Tibial nerve (tissue), 4 donors: ENCODE results near the gene NTSR1. TPM values are rescaled to one million over a fixed set of nuclear protein-coding genes. Genes with fewer than 3 reads are reported as not detected.

Experiments
- DNase-seq, 2 donors: peaks; one replicate each; pipeline ENCODE4 v3.0.0-alpha.2; 2019; ENCODE audit warnings: low spot score in 2 of 2
- H3K27ac ChIP-seq, 4 donors: fragments of 200-600 bp; sonication (generic) in 3 of 4; one replicate each; pipeline ENCODE4 v1.5.1; 2017 to 2019; ENCODE audit warnings: mild to moderate bottlenecking in 1 of 4
- H3K27me3 ChIP-seq, 2 donors: fragments of 200-600 bp; sonication (generic) in 1 of 2; one replicate each; pipeline versions ENCODE4 v1.5.1 to v1.6.0; 2017 to 2019
- H3K36me3 ChIP-seq, 3 donors: fragments of 200-600 bp; sonication (generic); one replicate each; pipeline ENCODE4 v1.5.1; 2018 to 2019
- H3K4me1 ChIP-seq, 4 donors: fragments of 200-600 bp; sonication (generic) in 3 of 4; one replicate each; pipeline ENCODE4 v1.5.1; 2017 to 2019
- H3K4me3 ChIP-seq, 4 donors: fragments of 200-600 bp; sonication (generic) in 3 of 4; one replicate each; pipeline ENCODE4 v1.5.1; 2017 to 2019; ENCODE audit warnings: mild to moderate bottlenecking in 1 of 4, moderate library complexity in 1 of 4
- H3K9me3 ChIP-seq, 4 donors: fragments of 200-600 bp; sonication (generic) in 3 of 4; one replicate each; pipeline ENCODE4 v1.5.1; 2017 to 2019
- CTCF ChIP-seq, 5 experiments: fragments of 200-600 bp in 3 of 5; fragments of 450-650 bp in 2 of 5; sonication (generic) in 3 of 5; IDR thresholded peaks; one replicate each; pipeline ENCODE4 v1.5.1; 2016 to 2019; ENCODE audit warnings: antibody characterized with exemption in 5 of 5, mild to moderate bottlenecking in 3 of 5, moderate library complexity in 2 of 5
- EP300 ChIP-seq, 2 donors: sonication (generic); formaldehyde crosslinking; IDR thresholded peaks; one replicate each; pipeline ENCODE4 v1.6.1; 2017; ENCODE audit warnings: antibody characterized with exemption in 2 of 2, mild to moderate bottlenecking in 1 of 2
- POLR2A ChIP-seq, 2 donors: fragments of 450-650 bp; IDR thresholded peaks; one replicate each; pipeline ENCODE4 v1.6.1; 2017; ENCODE audit warnings: antibody characterized with exemption in 2 of 2, mild to moderate bottlenecking in 2 of 2, moderate library complexity in 2 of 2
- WGBS, 2 donors: methylation state at CpG; one replicate each; pipeline ENCODE4 v1.1.5; 2018; 5-methylcytosine and 5-hydroxymethylcytosine counted together
- total RNA-seq, 4 donors: library from RNA; depleted of rRNA; stranded (reverse); fragments of >200 nt; gene quantifications; one replicate each; pipeline ENCODE4 v1.1.0, GENCODE V29; 2016

NTSR1 gene
- total RNA-seq, 4 donors from 2014 or later, result 0.30 TPM; not detected in 3

GRCh38 chr20:62773845-62774714 lies 65.4 kb downstream of the NTSR1 start:
- Histone ChIP-seq H3K4me3 (no peak overlapping the region), H3K9me3 (no peaks in the 10 kb centered on the region), H3K27ac (no peak overlapping the region), H3K36me3 (no peaks in the 10 kb centered on the region), H3K27me3 (peaks cover 0 to 23% of the 10 kb centered on the region in 2 donors), H3K4me1 (peaks cover 0 to 12% (median 0%) of the 10 kb centered on the region in 4 donors)
- DNase-seq, result no peak
- TF ChIP-seq POLR2A (IDR thresholded peaks at IDR 0.05) (no peak), CTCF (IDR thresholded peaks at IDR 0.05) (no peak), EP300 (IDR thresholded peaks at IDR 0.05) (no peak)
- 78 to 80% methylated on average over 29 of the region's 29 CpGs for WGBS, 2 donors

- peaks cover 0 to 12% (median 0%) of the 10 kb centered on the region in 4 donors for H3K4me1 ChIP-seq
- no peaks in the 10 kb centered on the region for H3K36me3 ChIP-seq
- H3K9me3 ChIP-seq, result no peaks in the 10 kb centered on the region
- no peak for TF ChIP-seq EP300 (IDR thresholded peaks at IDR 0.05)
- no peak for TF ChIP-seq POLR2A (IDR thresholded peaks at IDR 0.05)
- no peak for TF ChIP-seq CTCF (IDR thresholded peaks at IDR 0.05)
- H3K27me3 ChIP-seq, result peaks cover 0 to 22% of the 10 kb centered on the region in 2 donors
- WGBS, 2 donors, result 64 to 65% methylated on average over 8 of the region's 8 CpGs
- no peak overlapping the region for H3K4me3 ChIP-seq
- no peak for DNase-seq
- no peak overlapping the region for H3K27ac ChIP-seq
Observed at GRCh38 chr20:62774762-62775161, 66.1 kb downstream of the NTSR1 start.

GRCh38 chr20:62775206-62775605 lies 66.6 kb downstream of the NTSR1 start:
- Histone ChIP-seq H3K4me1 (peaks cover 0 to 12% (median 0%) of the 10 kb centered on the region in 4 donors), H3K9me3 (no peaks in the 10 kb centered on the region), H3K36me3 (no peaks in the 10 kb centered on the region), H3K4me3 (no peak overlapping the region), H3K27ac (no peak overlapping the region), H3K27me3 (peaks cover 0 to 18% of the 10 kb centered on the region in 2 donors)
- WGBS, 2 donors, result 86 to 91% methylated on average over 9 of the region's 9 CpGs
- TF ChIP-seq CTCF (IDR thresholded peaks at IDR 0.05) (no peak), EP300 (IDR thresholded peaks at IDR 0.05) (no peak)
- no peak for DNase-seq

GRCh38 chr20:62776035-62776691 lies 67.5 kb downstream of the NTSR1 start:
- H3K9me3 ChIP-seq, result no peaks in the 10 kb centered on the region
- H3K4me3 ChIP-seq, result no peak overlapping the region
- TF ChIP-seq POLR2A (IDR thresholded peaks at IDR 0.05), result no peak
- no peak for TF ChIP-seq CTCF (IDR thresholded peaks at IDR 0.05)
- no peak for TF ChIP-seq EP300 (IDR thresholded peaks at IDR 0.05)
- no peaks in the 10 kb centered on the region for H3K36me3 ChIP-seq
- peaks cover 0 to 12% (median 0%) of the 10 kb centered on the region in 4 donors for H3K4me1 ChIP-seq
- H3K27ac ChIP-seq, result peak overlapping the region in 1 of 4 donors; percentile 45
- H3K27me3 ChIP-seq, result peaks cover 0 to 11% of the 10 kb centered on the region in 2 donors
- DNase-seq, result no peak
- WGBS, 2 donors, result 86 to 88% methylated on average over 23 to 24 of the region's 24 CpGs
